GM12874 (cell line): ENCODE data around the gene MARF1.

Source experiments
- CTCF ChIP-seq: IDR thresholded peaks from 2 replicates; pipeline ENCODE4 v1.5.1; 2011; ENCODE audit warnings: low read depth, mild to moderate bottlenecking, control low read depth, low read length, moderate library complexity; ENCODE audit not compliant: insufficient read depth

MARF1 gene

DNA sequence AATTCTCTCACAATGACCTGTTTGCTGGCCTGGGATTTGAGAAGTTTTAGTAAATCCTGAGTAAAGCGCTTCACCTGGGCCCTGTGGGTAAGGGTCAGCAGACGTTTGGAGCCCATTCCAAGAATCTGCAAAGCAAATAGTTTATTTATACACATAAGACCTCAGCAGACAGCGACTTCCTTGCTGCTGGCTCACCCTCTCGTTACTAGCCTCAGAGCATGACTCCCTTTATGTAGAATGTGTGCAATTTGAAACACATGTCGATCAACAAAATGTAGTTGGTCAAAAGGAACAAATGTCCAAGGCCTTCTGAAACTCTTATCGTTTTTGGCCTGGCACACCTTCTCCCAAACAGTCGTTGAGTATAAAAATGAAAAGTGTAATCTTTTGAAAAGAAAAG lies 31.3 kb downstream of the MARF1 start:
- no peak for TF ChIP-seq CTCF

GRCh38 chr16:15610369-15610871 lies 32.5 kb downstream of the MARF1 start:
- TF ChIP-seq CTCF, result no peak

- TF ChIP-seq CTCF, result no peak
Observed at GRCh38 chr16:15609286-15609649, 33.7 kb downstream of the MARF1 start.

DNA sequence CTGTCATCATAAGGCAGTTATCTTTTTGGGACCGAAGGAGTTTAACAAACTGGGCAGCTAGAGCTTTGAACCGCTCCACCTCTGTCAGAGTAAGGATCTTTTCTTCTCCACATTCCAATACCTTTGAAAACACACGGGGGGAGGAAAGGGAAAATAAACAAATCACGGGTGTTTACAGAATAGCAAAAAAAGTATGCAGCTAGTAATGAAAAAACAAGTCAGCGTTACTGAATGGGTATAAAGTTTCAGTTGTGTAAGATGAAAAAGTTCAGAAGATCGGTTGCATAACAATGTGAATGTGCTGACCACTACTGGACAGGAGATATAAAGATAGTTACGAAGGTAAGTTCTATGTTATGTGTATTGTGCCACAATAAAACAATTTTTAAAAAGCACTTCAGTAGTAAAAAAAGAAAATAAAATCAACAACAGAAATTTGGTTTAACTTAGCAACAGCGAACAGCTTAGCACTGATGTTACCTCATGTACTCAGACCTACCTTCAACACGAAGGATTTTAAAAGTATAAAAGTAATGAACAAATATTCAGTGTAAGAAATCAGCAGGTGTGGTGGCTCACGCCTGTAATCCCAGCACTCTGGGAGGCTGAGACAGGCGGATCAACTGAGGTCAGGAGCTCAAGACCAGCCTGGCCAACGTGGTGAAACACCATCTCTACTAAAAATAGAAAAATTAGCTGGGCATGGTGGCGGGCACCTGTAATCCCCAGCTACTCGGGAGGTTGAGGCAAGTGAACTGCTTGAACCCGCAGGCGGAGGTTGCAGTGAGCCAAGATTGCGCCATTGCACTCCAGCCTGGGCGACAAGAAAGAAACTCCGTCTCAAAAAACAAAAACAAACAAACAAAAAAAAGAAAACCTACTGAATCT lies 34.3 kb downstream of the MARF1 start:
- no peak for TF ChIP-seq CTCF

GRCh38 chr16:15607700-15608396 lies 35.1 kb downstream of the MARF1 start:
- no peak for TF ChIP-seq CTCF

- no peak for TF ChIP-seq CTCF
Observed at GRCh38 chr16:15606518-15607220, 36.3 kb downstream of the MARF1 start.

GRCh38 chr16:15605839-15606517 lies 37.0 kb downstream of the MARF1 start:
- TF ChIP-seq CTCF, result no peak
